Femur (tissue), 1 donor: ENCODE results near the gene SNX1.
"Not testable (repeated sequence)": the region's sequence is repeated elsewhere in the genome, so short reads cannot be mapped to it uniquely, and the experiment has no call there.

ENCODE experiments used
- DNase-seq: peaks from one replicate; pipeline ENCODE4 v3.0.0-alpha.2; 2017

The SNX1 gene, protein sequence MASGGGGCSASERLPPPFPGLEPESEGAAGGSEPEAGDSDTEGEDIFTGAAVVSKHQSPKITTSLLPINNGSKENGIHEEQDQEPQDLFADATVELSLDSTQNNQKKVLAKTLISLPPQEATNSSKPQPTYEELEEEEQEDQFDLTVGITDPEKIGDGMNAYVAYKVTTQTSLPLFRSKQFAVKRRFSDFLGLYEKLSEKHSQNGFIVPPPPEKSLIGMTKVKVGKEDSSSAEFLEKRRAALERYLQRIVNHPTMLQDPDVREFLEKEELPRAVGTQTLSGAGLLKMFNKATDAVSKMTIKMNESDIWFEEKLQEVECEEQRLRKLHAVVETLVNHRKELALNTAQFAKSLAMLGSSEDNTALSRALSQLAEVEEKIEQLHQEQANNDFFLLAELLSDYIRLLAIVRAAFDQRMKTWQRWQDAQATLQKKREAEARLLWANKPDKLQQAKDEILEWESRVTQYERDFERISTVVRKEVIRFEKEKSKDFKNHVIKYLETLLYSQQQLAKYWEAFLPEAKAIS

DNA sequence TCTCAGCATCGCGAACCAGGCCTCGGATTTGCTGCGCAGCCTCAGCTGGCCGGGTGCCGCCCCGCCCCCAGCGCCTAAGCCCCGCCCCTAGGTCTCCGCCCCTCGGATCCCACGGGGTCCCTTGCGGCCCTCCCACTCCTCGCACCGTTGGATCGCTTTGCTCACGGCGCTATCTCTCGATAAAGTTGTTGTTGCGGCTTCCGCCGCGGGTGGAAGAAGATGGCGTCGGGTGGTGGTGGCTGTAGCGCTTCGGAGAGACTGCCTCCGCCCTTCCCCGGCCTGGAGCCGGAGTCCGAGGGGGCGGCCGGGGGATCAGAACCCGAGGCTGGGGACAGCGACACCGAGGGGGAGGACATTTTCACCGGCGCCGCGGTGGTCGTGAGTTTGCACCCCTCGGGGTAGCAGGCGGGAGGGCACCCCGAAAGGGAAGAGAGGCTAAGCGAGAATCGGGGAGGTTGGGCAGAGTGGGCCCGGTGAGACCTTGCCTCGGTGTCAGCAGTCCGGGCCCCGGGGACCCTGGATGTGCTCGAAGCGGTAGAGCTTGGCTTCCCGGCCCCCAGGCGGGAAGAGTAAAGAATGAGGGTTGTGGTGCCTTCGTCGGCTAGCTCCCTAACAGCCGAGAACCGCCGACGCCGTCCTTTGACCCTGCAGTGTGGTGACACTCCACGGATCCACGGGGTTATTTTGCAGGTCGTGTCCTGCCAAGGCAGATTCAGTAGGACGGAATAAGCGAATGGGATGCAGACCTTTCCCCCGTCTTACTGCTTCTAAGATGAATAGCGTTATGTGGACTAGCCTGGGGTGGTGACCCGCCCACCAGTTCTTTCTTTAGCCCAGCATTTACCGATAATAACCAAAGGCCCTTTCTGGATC, at the start of gene SNX1:
Gene SNX1, plus strand, starts transcription at position 188 of the 873 bp plus-strand sequence. Its CDS starts 32 bp downstream, at position 220.
- peak; percentile 97 for DNase-seq

DNA sequence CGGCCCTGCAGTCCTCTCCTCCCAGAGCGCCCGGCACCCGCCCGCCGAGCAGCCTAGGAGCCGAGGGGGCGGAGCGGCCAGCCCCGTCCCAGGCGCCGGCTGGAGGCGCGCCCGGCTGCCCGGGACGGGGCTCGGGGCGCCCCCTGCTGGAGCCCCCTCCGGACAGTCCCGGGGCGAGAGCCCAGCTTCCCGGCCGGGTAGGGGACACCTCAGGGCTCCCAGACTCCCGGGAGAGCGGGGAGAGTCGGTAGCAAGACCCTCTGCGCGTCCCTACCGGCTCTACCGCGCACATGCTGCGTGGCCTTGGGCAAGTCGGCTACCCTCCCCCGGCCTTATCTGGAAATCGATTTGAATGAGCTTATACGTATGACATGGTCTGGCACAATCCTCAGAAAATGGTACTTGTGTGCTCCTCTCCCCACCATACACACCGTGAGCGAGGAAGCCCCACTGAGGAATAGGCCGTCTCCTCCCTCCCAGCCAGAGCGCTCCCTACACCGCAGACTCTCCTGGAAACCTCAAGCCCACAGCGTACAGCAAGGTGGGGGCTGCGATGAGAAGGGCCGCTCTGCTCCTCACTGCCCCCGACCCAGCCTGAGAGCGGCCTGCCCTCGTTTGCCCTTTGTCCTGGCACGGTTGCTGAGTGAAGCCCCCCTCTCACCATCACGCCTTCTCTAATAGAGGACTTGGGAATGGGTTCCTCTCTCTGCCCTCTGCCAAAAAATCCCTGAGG, 49.2 kb upstream of the SNX1 start, which contains the start of gene DAPK2:
Gene DAPK2, minus strand, starts transcription at position 65 of the 733 bp plus-strand sequence. CDS start 6,224 bp downstream, outside the sequence.
- DNase-seq, result peak; percentile 63

DNA sequence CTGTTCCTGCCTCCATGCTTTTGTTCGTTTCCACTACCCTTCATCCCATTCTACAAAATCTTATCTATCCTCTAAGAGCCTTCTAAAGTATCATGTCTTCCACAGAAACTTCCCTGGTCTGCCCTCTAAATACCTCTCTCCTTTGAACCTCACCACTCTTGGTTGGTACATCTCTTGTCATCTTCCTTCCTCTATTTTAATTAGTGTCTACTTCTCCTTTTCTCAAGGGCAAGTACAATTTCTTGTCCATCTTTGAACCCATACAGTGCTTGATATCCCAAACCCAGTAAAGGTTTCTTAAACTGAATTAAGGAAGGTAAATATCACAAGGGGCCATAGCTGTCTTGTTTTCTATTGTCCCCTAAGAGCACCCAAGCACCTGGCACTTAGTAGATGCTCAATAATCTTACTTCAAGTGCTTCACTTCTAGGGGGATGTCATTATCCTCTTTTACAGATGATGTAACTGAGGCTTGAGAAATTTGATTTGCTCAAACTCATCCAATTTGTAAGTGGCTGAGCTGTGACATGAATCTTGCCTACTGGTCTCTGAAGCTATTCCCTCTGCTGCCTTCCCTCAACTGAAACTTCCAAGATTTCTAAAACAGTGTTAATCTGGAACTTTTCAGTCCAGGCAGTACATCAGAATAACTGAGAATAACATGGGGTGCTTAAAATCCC, 46.9 kb upstream of the SNX1 start:
- no peak for DNase-seq

DNA sequence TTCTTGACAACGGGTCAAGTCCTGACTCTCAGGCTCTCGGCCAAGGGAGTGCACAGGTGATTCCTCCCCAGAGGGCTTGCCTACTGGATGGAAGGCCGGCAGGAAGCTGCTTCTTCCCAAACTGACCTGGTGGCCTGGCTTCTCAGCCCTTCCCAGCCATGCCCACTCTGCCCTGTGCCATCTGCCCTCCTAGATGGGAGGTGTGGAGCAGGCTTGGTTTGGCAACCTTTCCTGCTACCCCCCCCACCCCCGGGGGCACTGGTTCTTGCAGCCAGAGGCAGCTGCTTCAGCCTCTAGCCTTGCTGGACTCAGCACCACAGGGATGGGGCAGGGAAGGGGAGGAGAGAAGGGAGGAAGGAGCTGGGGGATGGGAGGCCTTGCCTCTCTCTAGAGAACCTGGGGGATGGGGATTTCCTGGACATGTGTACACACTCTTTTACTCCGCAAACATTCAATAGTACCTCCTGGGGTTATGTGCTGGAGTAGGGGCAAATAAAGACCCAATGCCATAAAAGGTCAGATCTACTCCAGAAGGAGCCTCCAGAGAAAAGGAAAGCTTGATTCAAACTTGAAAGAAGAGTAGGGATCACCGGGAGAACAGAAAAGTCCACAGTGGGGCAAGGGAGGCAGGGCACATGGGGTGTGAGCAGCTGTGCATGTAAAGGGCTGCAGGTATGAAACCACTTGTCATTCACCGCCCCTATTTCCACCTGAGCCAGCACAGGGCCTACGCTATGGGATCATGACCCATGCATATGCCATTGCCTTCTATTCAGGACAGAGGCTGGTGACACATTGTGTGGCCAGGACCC, 45.3 kb upstream of the SNX1 start:
- DNase-seq, result no peak

DNA sequence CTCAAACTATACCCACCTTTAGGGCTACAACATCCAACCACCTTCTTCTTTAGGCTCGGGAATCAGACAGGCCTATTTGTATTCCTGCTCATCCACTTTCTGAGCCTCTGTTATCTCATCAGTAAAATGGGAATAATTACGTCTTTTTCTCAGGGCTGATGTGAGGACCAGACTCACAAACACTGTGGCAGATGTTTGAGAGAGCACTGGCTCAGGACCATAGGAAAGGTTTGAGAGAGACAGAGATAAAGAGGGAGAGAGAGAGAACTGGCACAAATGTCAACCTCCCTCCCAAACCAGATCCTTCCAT, 44.7 kb upstream of the SNX1 start:
- no peak for DNase-seq

DNA sequence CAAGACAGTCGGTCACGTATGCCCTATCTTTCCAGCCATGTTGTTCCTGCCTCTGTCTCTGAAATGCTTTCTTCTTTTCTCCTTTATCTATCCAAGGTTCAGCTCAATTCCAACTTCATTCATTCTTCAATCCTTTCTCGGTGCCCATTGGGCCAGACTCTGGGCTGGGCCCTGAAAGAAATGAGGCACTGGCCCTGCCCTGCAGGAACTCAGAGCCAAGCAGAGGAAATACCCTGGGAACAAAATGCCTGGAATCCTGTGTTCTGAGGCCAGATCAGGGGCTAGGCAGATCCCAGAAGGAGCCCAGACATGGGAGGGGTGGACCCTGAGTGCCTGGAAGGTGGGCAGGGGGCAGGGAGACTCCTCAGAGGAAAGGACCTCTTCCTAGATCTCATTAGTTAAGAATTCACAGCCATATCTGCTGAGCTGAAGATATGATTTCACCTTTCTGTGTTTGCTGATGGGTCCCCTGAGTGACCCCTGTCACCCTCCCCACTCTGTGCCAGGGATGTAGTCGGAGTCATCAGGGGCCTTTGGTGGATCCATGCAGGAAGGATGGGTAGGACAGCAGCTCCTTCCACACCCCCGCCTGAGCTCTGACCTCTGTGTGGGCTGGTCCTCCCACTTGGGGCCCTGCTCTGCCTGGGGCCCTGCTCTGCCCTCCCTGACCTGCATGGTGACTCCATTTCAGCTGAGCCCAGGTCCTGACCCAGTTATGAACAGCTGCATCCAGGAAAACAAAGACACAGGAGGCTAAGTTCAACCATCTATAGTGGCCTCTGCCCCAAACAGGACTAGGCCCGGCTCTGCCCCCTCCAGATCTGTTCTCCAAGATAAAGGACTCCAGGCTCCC, 44.1 kb upstream of the SNX1 start:
- DNase-seq, result no peak

DNA sequence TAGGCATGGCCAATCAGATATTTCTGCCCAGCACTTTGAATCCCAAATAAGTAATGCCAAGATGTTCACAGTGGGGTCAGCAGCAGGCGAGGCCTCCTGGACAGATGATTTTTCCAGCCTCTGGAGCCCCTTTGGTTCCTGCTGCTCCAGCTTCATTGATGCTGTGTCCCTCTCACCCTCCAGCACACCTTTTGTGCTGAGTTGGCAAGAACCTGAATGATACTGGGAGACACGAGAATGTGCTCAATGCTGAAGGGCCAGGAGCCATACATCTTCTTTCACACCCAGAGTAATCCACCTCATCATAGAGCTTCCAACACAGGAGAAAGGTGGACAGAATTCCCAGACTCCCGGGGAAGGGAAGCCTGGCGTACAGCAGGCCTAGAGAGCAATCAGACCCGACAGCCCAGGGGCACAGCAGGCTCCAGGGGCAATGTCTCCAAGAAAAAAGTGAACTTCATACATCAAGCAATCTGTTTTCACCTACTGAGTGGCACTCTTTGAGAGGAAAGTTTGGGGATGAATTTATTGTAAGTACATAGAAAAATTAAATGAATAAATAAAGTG, 42.8 kb upstream of the SNX1 start:
- no peak for DNase-seq

DNA sequence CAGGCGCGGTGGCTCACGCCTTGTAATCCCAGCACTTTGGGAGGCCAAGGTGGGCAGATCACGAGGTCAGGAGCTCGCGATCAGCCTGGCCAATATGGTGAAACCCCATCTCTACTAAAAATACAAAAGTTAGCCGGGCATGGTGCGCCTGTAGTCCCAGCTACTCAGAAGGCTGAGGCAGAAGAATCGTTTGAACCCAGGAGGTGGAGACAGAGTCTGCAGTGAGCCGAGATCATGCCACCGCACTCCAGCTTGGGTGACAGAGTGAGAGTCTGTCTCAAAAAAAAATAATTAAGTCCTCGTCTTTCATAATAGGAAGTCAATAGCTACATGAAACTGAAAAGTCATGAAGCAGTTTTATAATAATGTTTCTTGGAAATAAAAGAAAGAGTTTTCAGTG, 42.1 kb upstream of the SNX1 start:
- DNase-seq, result not testable (repeated sequence)

DNA sequence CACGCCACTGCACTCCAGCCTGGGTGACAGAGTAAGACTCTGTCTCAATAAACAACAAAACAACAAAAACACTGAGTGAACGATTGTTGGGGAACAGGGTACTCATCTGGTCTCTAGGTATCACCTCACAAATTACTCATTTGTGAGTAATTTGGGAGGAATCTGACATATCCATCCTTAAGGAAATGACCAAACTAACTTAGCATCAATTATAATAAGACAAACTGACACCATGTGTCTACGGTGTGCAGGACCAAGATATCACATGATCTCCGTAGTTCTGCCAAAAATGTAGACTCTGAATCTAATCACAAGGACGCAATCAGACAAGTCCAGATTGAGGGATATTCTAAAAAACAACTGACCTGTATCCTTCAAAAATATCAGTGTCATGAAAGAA, 37.5 kb upstream of the SNX1 start:
- no peak for DNase-seq

DNA sequence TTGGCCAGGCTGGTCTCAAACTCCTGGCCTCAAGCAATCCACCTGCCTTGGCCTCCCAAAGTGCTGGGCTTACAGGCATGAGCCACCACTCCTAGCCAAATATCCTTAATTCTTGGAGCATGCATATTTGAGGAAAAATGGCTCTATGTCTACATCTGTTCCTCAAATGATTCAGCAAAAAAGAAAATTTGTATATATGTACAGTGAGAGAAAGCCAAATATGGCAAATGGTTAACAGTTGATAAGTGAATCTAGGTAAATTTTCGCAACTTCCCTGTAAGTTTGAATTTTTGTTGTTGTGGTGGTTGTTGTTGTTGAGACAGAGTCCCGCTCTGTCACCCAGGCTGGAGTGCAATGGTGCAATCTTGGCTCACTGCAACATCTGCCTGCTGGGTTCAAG, 36.7 kb upstream of the SNX1 start:
- not testable (repeated sequence) for DNase-seq

DNA sequence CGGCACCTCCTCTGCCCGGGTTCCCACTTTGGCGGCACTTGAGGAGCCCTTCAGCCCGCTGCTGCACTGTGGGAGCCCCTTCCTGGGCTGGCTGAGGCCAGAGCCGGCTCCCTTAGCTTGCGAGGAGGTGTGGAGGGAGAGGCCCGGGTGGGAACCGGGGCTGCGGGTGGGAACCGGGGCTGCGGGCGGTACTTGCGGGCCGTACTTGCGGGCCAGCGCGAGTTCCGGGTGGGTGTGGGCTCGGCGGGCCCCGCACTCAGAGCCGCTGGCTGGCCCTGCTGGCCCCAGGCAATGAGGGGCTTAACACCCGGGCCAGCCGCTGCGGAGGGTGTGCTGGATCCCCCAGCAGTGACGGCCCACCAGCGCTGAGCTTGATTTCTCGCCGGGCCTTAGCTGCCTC, 35.1 kb upstream of the SNX1 start:
- DNase-seq, result no peak

DNA sequence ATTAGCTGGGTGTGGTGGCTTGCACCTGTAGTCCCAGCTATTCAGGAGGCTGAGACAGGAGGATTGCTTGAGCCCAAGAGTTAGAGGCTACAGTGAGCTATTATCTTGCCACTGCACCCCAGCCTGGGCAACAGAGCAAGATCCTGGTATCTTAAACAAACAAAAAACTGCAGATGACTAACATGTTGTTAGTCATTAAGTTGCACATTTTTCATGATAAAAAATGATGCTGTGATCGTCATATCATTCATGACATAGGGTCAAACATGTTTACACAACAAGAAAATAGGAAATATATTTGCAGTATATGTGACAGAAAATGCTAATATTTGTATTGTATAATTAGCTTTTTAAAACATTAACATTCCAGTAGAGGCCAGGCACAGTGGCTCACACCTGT, 29.3 kb upstream of the SNX1 start:
- DNase-seq, result no peak

DNA sequence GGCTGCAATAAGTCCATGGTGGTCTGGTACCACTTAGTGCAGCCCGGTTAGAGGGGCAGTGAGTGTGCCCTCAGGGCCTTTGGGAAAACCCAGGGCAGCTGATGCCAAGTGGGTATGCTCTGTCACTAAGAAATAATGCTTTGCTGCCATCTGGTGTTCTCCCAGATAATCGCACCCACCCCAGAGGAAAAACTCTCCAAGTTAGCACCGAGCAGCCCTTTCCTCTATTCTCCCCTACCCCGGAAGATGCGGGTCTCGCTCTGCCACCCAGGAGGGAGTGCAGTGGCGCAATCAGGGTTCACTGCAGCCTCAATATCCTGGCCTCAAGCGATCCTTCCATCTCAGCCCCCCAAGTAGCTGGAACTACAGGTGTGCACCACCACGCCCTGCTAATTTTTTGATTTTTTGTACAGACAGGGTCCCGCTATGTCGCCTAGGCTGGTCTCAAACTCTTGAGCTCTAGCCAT, 28.2 kb upstream of the SNX1 start:
- DNase-seq, result peak; percentile 76

DNA sequence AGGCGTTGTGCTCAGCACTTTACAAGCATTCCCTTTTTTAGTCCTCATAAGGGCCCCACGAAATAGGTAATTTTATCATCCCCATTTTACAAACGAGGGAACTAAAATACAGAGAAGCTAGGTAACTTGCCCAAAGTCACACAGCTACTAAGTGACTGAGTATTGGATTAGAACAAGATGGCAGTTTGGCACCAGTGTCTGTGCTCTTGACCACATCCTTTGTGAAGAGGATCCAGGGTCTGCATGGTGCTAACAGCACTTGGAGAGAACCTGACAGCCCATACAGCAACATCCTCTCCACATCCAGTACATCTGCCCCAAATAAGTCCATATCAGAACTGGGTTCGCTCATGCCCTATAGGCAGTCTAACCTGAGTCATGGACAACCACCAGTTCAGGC, 27.6 kb upstream of the SNX1 start:
- DNase-seq, result no peak

DNA sequence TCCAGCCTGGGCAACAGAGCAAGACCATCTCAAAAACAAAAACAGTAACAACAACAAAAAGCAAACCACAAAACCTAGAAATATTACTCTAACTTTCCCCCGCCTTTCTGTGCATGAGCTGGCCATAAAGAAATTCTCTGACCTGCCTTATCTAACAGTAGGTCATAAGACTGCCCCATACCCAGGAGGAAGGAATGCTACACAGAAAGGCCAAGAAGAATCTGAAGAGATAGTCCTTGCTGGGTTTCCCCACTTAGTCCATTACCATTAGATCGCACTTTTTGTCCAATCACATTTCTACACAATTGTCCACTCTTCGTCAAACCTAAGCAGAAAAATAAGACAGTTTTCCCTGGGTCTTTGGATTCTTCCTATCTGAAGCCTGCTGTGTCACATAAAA, 25.7 kb upstream of the SNX1 start:
- DNase-seq, result no peak

DNA sequence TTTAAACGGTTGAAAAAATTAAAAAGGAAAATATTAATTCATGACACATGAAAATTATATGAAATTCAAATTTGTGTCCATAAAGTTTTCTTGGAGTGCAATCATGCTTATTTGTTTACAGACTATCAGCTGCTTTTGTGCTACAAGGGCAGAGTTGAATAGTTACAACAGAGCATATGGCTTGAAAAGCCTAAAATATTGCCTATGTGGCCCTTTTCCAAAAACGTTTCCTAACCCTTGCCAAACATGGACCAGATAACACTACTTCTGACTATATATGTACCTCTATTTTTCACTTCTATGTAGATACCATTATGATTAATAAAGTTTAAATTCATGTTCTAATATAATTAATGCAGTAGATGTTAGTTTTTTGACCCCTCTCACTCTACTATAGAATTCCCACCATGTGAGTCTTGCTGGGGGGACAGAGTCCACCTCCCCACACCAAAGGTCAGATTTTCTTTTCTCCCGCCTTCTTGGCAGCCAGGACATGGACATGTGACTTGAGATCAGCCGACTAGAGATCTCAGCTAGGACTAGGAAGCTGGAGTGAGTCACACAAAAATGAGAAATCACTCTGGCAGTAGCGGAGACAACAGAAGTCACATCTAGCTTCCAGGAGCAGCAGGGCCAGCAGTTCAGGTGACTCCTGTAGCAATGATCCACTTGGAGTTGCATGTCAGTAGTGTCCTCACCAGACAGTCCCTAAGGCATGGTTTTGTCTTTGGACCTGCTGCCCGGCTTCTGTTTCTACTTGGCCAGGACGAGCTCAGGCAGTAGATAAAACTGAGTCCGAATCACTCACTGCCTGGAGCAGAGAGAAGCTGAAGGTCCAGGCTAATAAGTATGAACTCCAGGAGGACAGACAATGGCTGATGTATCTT, 24.6 kb upstream of the SNX1 start:
- DNase-seq, result no peak

DNA sequence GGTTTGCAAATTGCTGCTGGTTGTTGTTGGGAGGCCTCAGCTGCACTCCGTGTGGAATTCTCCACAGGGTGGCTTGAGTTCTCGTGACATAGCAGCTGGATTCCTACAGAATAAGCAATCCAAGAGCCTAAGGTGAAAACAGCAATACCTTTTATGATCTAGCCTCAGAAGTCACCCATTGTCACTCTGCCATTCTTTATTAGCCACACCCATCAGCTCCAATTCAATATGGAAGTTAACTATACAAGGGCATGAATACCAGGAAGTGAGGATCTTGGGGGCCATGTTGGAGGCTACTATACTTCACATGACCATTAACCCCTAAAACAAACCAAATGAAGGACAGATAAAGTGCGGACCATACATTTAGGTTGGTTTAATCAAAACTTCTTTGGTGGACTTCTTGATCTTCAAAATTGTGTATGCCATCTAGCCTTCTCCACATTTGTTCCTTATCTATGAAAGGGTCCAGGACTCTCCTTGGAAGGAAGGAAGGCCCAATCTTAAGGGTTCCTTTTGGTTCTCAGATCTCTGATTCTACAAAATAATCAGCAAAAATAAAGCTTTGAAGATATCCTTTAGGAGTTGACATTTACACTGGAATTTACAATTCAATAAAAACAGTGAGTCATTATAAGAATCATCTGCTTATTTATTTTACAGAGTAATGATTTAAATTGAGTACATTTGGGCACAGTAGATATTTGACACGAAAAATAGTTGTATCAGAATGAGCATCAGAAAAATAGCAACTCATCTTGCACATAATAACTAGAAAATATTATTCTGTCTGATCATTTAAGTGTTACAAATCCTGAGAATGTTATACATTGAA, 23.6 kb upstream of the SNX1 start:
- DNase-seq, result no peak

DNA sequence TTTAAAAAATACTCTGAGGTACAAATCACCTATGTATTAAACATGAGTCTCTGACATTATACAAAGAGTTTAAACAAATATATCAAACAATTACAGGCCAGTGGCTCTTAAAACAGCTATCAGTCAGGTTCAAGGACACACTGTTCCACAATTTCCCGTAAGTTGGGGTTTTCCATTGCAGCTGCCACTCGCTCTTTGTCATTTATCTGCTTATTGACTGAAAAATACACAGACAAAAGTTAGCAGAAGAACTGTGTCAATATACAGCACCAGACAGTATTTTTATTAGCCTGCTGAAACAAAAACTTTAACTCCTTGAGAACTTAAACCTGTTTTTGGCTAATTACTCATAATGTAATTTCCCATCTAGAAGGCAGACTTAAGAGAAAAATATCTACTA, 23.0 kb upstream of the SNX1 start:
- DNase-seq, result no peak
